GM18526 (cell line): ENCODE data around the gene FSIP1.

Experiments used
- POLR2A ChIP-seq: IDR thresholded peaks from 3 replicates; pipeline ENCODE4 v1.6.1; 2011; ENCODE audit not compliant: insufficient read length; ENCODE audit errors: extremely low read depth

FSIP1 gene

GRCh38 chr15:39720621-39721611 lies 61.7 kb downstream of the FSIP1 start:
- TF ChIP-seq POLR2A = no peak

DNA sequence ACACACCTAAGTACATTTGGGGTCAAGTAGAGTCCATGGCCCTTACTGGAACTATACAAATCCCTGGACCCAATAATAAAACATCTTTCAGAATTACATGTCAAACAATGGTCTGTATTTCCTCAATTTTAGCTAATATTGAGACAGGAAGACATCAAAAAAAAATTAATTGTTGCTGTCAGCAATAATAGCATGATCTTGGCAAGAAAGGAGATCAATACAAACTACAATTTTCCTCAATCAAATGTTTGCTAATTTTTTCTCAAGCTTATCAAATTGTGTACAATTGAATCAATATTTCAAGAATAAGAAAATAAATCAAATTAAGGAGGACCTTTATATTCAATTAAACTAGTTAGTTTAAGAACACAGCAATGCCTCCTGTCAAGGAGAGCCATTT lies 62.6 kb downstream of the FSIP1 start:
- no peak for TF ChIP-seq POLR2A

DNA sequence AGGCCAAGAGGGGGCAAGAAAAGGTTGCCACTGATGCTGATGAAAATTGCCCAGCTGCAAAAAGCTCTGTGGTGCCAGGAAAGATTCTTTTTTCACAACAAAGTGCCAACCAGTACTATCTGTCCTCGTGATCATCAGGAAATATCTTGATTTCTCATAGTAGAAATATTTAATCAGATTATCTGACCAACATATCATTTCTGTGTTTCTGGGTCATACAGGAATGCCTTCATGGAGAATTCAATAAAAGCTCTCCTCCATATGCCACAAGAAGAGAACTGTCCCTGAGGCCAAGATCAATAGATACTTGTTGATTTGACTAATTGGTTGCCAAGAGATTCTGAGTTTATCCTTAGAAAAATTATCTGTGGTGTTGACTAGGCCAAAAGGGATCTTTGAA lies 63.5 kb downstream of the FSIP1 start:
- no peak for TF ChIP-seq POLR2A

DNA sequence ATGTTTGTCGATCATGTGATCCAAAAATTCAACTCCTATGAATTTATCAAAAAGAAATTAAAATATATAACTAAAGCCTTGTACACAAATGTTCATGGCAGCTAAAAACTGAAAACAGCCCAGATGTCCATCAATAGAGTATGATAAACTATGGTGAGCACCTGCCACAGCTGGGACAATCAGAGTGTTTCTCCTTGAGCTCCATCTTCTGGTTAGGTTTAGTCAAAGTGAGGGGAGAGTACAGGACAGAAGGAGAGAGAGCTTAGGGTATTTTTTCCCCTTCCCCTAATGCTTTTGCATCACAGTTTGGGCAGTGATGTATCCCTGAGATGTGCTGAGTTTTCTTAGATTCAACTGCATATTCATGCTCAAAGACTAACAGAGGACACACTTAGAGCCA lies 65.5 kb downstream of the FSIP1 start:
- TF ChIP-seq POLR2A = no peak

DNA sequence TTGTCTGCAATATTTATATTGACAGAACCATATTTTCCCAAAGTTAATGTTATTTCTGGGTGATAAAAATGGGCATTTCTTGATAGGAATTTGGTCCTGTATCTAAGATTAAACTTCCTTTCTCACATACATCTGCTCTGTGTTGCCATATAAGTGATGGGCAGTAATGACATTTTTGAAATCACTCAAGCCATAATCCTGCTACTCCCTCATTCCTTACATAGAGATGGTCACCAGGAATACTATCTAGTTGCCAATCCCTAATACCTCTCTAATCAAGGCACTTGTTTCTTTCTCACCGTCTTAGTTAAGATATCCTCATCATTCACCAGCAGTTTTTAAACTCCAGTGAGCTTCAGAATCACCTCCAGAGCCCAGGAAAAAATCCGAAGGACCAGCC lies 68.4 kb downstream of the FSIP1 start:
- TF ChIP-seq POLR2A = no peak

- no peak for TF ChIP-seq POLR2A
These were observed 68.8 kb downstream of the FSIP1 start for GRCh38 chr15:39713846-39714245.

DNA sequence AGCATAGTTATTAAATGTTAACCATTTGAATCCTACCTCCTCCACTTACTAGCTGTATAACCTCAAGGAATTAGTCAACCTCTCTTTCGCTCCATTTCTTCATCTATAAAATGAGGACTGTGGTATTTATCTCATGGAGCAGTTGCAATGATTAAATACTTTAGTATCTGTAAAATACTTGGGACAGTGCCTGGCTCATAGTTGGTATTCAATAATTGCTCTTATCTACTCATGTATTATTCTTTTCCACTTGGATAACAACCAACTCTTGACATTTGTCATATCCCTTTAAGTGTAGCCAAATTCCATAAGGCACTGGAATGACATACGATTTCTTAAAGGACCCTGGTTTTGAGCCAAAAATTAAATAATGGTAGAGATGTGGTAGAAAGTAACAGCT lies 72.0 kb downstream of the FSIP1 start:
- no peak for TF ChIP-seq POLR2A

DNA sequence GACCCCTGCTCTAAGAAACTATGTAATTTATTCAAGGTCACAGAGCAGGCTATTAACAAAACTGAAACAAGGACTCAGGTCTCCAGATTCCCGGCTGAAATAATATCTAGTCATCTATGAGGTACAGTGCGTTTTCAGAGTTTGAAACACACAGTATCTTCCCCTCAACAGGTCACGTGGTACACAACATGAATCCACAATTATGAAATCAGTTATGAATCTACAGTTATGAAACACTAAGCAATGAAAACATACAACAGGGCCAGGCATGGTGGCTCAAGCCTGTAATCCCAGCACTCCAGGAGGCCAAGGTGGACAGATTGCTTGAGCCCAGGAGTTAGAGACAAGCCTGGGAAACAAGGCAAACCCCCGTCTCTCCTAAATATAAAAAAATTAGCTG lies 72.7 kb downstream of the FSIP1 start:
- no peak for TF ChIP-seq POLR2A

GRCh38 chr15:39706206-39706605 lies 76.4 kb downstream of the FSIP1 start:
- TF ChIP-seq POLR2A = no peak

GRCh38 chr15:39704689-39705088 lies 78.0 kb downstream of the FSIP1 start:
- TF ChIP-seq POLR2A = no peak

- no peak for TF ChIP-seq POLR2A
These were observed 78.4 kb downstream of the FSIP1 start for GRCh38 chr15:39704235-39704634.

DNA sequence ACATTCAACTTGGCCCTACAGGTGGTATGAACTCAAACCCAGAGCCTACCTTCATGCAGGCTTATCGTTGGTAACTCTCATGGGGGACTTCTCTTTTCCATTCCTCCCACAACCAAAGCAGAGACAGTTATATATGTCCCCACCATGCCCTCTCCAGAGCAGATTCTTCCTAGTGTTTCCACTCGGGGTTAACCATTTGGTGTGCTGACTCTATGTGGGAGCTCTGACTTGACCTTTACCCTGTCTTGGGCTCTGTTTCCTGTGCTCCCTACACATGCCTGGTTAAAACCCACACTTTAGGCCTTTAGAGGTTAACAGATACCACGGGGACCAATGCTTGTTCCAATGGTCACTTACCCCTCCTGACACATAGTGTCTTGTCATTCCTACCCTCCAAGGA lies 80.7 kb downstream of the FSIP1 start:
- TF ChIP-seq POLR2A = no peak

DNA sequence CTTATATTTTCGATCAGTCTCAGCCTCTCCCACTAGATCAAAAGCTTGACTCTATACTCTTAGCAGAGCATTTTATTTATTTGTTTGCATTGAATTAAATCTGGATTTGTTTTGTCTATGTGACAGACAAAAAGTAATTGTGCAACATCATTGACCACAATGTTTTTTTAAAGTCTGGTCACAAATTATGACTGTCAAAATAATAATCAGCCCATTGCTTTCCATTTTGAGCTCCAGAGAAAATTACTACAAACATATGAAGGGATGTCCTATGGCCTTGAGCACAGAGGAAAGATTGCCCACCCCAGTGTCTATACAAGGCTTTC lies 82.3 kb downstream of the FSIP1 start:
- TF ChIP-seq POLR2A = no peak

DNA sequence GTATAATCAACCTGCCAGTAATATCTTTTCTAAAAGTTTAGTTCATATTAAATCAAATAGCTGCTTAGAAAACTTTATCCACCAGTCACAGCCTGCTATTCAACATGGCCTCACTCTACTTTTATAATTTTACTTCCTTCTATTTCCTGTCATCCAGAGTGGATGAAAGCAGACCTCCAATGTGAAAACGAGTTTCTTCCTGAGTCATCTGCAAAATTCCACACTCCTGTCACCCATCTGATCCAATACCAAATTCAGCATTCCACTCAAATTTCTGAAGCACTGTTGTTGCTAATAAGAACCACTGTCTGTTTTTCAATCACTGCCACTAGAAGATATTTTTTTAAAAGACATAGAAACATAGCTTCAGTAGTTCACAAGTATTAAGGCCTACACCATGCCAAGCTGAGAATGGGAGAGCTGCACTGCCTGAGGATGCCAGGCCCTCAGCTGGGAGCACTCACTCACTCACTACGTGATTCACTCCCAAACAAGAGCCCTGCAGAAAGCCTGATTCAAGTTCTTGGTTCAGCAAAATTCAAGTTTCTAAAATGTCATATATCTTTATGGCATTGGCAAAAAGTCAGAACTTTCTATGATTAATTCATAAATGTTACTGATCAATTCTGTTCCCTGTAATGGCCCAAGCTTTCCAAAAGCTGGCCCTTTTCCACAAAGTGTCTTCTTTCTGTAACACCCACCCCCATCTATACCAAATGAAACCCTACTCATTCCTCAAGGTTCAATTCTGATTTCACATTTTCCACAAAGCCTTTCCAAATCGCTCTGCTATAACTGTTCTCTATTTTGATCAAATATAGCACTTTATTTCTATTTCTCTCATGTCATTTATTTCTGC lies 82.9 kb downstream of the FSIP1 start:
- TF ChIP-seq POLR2A = no peak

DNA sequence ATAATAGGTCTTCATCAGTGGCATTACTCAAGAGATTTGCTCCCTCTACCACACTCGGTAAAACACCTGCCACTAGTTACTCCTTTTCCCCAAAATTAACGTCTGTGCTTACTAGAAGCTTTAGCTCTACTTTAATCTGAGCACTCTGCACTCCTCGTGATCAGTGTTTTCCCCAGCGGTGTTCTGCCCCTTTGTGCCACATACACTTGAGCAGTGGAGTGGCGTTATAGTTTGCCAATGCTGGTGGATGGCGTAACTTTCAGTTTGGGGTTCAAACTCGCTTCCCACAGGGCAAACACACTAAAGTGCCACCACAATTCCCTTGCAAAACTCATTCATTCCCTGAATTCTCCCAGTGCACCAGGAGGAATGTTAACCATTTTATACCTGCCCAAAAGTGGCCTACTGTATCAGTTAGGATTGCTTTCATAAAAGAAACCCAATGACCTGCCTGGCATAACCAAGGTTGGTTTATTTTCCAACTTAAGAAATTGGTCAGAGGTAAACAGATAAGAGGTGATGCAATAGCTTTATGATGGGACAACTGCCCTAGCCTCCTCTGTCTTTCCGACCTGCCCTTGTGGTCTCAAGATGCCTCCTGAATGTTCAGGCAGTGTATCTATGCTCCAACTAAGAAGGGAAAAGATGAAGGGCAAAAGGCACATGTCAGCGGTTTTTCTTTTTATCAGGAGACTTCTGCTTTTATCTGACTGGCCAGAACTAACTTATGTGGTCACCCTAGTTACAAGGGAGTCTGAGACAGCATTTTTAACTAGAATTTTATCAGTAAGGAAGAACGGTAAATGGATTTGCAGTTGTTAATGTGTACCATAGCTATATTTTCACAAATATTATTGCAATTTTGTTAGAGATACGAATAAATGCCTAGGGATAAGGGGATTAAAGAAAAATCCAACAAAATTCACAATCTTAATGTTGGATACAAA lies 83.9 kb downstream of the FSIP1 start:
- no peak for TF ChIP-seq POLR2A
